ENCODE measurements around the gene F11. TPM values are rescaled to one million over a fixed set of nuclear protein-coding genes. Genes with fewer than 3 reads are reported as not detected.
"Not testable (repeated sequence)": the region's sequence is repeated elsewhere in the genome, so short reads cannot be mapped to it uniquely, and the experiment has no call there.

The F11 gene
- total RNA-seq, 1 experiment from 2014 or later, result not detected

GRCh38 chr4:186240848-186241491, 25.0 kb upstream of the F11 start:
- H3K9me3 Mint-ChIP-seq (ENCODE audit: unreplicated experiment), result no peaks in the 10 kb centered on the region
- intact Hi-C loops (cut with micrococcal nuclease), result no loop called here
- POLR2A ChIA-PET, result no interaction called here
- no peaks in the 10 kb centered on the region for H3K4me1 Mint-ChIP-seq (ENCODE audit: insufficient read depth, unreplicated experiment)
- H3K36me3 Mint-ChIP-seq (ENCODE audit: insufficient read depth, unreplicated experiment), result no peaks in the 10 kb centered on the region
- CTCF ChIA-PET, result no interaction called here
- H3K27ac Mint-ChIP-seq (ENCODE audit: low read depth, unreplicated experiment), result no peak overlapping the region
- no peaks in the 10 kb centered on the region for H3K27me3 Mint-ChIP-seq (ENCODE audit: insufficient read depth, unreplicated experiment)
- no TSS peak for BruUV-seq (replicated peaks)
- no peak overlapping the region for H3K4me3 Mint-ChIP-seq (ENCODE audit: unreplicated experiment)
- TF ChIP-seq CTCF (IDR thresholded peaks at IDR 0.05; ENCODE audit: unreplicated experiment), result no peak
- DNase-seq (ENCODE audit: unreplicated experiment), result no peak

GRCh38 chr4:186241616-186242015, 24.4 kb upstream of the F11 start:
- ChIA-PET POLR2A (no interaction called here), CTCF (no interaction called here)
- Mint-ChIP-seq H3K4me3 (ENCODE audit: unreplicated experiment) (no peak overlapping the region), H3K9me3 (ENCODE audit: unreplicated experiment) (no peaks in the 10 kb centered on the region), H3K4me1 (ENCODE audit: insufficient read depth, unreplicated experiment) (no peaks in the 10 kb centered on the region), H3K36me3 (ENCODE audit: insufficient read depth, unreplicated experiment) (peaks cover 6% of the 10 kb centered on the region), H3K27ac (ENCODE audit: low read depth, unreplicated experiment) (no peak overlapping the region), H3K27me3 (ENCODE audit: insufficient read depth, unreplicated experiment) (no peaks in the 10 kb centered on the region)
- no peak for DNase-seq (ENCODE audit: unreplicated experiment)
- no peak for TF ChIP-seq CTCF (IDR thresholded peaks at IDR 0.05; ENCODE audit: unreplicated experiment)
- BruUV-seq (replicated peaks), result no TSS peak
- intact Hi-C loops (cut with micrococcal nuclease), result no loop called here

GRCh38 chr4:186242031-186242430, 24.0 kb upstream of the F11 start:
- DNase-seq (ENCODE audit: unreplicated experiment); H3K27ac Mint-ChIP-seq (ENCODE audit: low read depth, unreplicated experiment); intact Hi-C loops (cut with micrococcal nuclease); H3K36me3 Mint-ChIP-seq (ENCODE audit: insufficient read depth, unreplicated experiment); H3K9me3 Mint-ChIP-seq (ENCODE audit: unreplicated experiment); POLR2A ChIA-PET; H3K27me3 Mint-ChIP-seq (ENCODE audit: insufficient read depth, unreplicated experiment); CTCF ChIA-PET; H3K4me3 Mint-ChIP-seq (ENCODE audit: unreplicated experiment); BruUV-seq (replicated peaks); H3K4me1 Mint-ChIP-seq (ENCODE audit: insufficient read depth, unreplicated experiment): not testable (repeated sequence)

DNA sequence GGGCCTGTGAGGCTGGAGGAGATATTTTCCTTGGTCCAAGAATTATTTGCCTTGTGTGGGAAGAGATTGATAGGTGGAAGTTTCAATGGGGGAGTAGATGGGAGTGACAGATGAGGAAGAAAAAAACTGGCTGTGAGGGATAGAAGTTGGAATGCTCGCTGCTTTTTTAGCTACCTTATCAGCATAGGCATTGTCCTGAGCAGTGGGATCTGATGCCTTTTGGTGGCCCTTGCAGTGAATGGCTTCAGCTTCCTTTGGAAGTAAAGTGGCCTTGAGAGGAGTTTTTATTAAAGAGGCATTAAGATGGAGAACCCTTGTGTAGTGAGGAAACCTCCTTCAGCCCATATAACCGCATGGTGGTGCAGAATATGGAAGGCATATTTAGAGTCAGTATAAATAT, 22.7 kb upstream of the F11 start:
- H3K4me1 Mint-ChIP-seq (ENCODE audit: insufficient read depth, unreplicated experiment), result no peaks in the 10 kb centered on the region
- H3K27ac Mint-ChIP-seq (ENCODE audit: low read depth, unreplicated experiment), result no peak overlapping the region
- H3K36me3 Mint-ChIP-seq (ENCODE audit: insufficient read depth, unreplicated experiment), result peaks cover 6% of the 10 kb centered on the region
- intact Hi-C loops (cut with micrococcal nuclease), result no loop called here
- no peak for TF ChIP-seq CTCF (IDR thresholded peaks at IDR 0.05; ENCODE audit: unreplicated experiment)
- ChIA-PET CTCF (interaction anchor here (0.6 kb wide), 1 partner anchor 53 kb away, joined by 3 read pairs; no protein-coding TSS in a partner anchor), POLR2A (no interaction called here)
- H3K27me3 Mint-ChIP-seq (ENCODE audit: insufficient read depth, unreplicated experiment), result no peaks in the 10 kb centered on the region
- no peak for DNase-seq (ENCODE audit: unreplicated experiment)
- no peaks in the 10 kb centered on the region for H3K9me3 Mint-ChIP-seq (ENCODE audit: unreplicated experiment)
- BruUV-seq (replicated peaks), result no TSS peak
- H3K4me3 Mint-ChIP-seq (ENCODE audit: unreplicated experiment), result no peak overlapping the region

DNA sequence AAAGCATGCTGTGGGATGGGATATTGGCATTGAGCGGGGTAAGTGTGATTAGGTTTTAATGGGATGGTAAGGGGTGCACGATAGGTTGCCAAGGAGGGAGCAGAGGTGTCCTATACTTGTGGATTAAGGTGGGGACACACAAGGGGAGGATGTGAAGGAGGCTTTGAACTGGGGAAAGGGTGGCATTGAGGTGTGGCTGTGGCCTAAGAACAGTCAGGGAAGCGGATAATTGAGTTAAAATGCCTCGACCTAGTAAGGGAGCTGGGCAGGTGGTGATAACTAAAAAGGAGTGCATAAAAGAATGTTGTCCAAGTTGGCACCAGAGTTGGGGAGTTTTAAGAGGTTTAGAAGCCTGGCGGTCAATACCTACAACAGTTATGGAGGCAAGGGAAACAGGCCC, 21.2 kb upstream of the F11 start:
- no peak for TF ChIP-seq CTCF (IDR thresholded peaks at IDR 0.05; ENCODE audit: unreplicated experiment)
- BruUV-seq (replicated peaks), result no TSS peak
- H3K9me3 Mint-ChIP-seq (ENCODE audit: unreplicated experiment), result no peaks in the 10 kb centered on the region
- H3K4me1 Mint-ChIP-seq (ENCODE audit: insufficient read depth, unreplicated experiment), result no peaks in the 10 kb centered on the region
- DNase-seq (ENCODE audit: unreplicated experiment), result no peak
- intact Hi-C loops (cut with micrococcal nuclease), result no loop called here
- H3K27ac Mint-ChIP-seq (ENCODE audit: low read depth, unreplicated experiment), result no peak overlapping the region
- H3K36me3 Mint-ChIP-seq (ENCODE audit: insufficient read depth, unreplicated experiment), result peaks cover 6% of the 10 kb centered on the region
- CTCF ChIA-PET, result no interaction called here
- no peaks in the 10 kb centered on the region for H3K27me3 Mint-ChIP-seq (ENCODE audit: insufficient read depth, unreplicated experiment)
- no peak overlapping the region for H3K4me3 Mint-ChIP-seq (ENCODE audit: unreplicated experiment)
- POLR2A ChIA-PET, result no interaction called here

DNA sequence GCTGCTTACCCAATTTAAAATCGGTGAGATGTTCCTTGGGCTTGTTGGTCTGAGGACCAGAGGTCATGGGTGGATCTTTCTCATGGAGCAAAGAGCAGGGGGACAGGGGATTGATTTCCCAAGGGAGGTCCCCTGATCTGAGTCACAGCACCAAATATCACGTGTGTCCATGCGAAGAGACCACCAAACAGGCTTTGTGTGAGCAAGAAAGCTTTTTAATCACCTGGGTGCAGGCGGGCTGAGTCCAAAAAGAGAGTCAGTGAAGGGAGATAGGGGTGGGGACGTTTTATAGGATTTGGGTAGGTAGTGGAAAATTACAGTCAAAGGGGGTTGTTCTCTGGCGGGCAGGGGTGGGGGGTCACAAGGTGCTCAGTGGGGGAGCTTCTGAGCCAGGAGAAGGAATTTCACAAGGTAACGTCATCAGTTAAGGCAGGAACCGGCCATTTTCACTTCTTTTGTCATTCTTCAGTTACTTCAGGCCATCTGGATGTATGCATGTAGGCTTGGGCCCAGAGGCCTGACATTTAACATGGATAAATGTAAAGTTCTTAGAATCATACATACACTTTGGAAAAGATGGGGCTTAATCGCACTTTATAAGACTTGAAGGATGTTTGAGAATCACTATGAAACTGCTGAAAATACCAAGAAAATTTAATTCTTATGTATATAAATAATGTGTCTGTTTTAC, 18.8 kb upstream of the F11 start:
- POLR2A ChIA-PET; H3K27ac Mint-ChIP-seq (ENCODE audit: low read depth, unreplicated experiment); BruUV-seq (replicated peaks); H3K9me3 Mint-ChIP-seq (ENCODE audit: unreplicated experiment); CTCF ChIA-PET; H3K4me3 Mint-ChIP-seq (ENCODE audit: unreplicated experiment); intact Hi-C loops (cut with micrococcal nuclease); H3K36me3 Mint-ChIP-seq (ENCODE audit: insufficient read depth, unreplicated experiment); DNase-seq (ENCODE audit: unreplicated experiment); H3K27me3 Mint-ChIP-seq (ENCODE audit: insufficient read depth, unreplicated experiment); H3K4me1 Mint-ChIP-seq (ENCODE audit: insufficient read depth, unreplicated experiment): not testable (repeated sequence)
